GM19023 (cell line): ENCODE results near the gene ATP6V1G2.
A peak's percentile ranks its signal among the peaks of the same experiment; 100 is the strongest.
"Not testable (repeated sequence)": the region's sequence is repeated elsewhere in the genome, so short reads cannot be mapped to it uniquely, and the experiment has no call there.

Experiments
- ATAC-seq: cut with Tn5 transposase; IDR thresholded peaks from one replicate; pipeline ENCODE4 v1.9.1; 2021; ENCODE audit warnings: mild to moderate bottlenecking, moderate library complexity; ENCODE audit not compliant: unreplicated experiment

Gene ATP6V1G2

DNA sequence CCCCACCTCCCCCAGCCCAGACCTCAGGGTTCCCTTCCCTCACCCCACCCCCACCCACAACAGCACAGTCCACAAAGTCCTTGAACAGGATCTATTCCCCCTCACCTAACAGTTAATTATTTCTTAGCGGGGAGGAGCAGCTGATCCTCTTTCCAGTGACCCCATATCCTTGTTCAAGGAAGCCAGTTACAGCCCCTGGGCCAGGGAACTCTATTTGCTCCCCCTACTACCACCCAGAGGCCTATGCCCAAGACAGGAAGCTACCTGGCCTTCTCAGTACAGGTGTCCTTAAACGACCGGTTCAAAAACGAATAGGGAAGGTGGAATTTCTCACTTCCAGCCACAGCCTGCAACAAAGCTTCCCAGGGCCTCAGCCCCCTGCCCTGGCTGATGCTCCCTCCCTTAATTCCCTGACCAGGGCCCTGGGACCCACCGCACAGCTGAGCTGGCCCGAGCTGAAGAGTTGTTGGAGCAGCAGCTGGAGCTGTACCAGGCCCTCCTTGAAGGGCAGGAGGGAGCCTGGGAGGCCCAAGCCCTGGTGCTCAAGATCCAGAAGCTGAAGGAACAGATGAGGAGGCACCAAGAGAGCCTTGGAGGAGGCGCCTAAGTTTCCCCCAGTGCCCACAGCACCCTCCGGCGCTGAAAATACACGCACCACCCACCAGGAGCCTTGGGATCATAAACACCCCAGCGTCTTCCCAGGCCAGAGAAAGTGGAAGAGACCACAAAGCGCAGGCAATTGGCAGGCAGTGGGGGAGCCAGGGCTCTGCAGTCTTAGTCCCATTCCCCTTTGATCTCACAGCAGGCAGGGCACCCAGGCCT is 16.9 kb downstream of the ATP6V1G2 start:
- no peak for ATAC-seq

GRCh38 chr6:31528821-31529328 is 17.5 kb downstream of the ATP6V1G2 start, which contains the start of gene MCCD1:
MCCD1 (plus strand) TSS chr6:31528962; CDS start chr6:31529015, 53 bp downstream.
- ATAC-seq = no peak

DNA sequence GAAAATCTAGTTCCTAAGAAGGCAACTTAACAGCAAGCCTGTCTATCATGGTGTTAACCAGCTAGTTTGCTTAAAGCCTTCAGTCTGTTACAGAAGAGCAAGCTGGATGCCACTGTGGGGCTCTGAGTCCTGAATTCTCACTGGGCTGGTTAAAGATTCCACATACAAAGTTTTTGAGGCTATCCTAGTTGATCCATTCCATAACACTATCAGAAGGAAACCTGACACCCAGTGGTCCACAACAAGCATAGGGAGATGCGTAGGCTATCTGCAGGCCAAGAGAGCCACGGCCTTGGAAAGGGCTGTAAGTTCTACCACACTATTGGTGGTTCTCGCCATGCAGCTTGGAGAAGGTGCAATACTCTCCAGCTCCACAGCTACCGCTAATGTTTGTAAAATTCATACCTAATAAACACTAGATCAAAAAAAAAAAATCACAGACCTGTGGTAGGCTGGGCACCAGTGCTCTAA is 18.1 kb downstream of the ATP6V1G2 start:
- ATAC-seq = no peak

DNA sequence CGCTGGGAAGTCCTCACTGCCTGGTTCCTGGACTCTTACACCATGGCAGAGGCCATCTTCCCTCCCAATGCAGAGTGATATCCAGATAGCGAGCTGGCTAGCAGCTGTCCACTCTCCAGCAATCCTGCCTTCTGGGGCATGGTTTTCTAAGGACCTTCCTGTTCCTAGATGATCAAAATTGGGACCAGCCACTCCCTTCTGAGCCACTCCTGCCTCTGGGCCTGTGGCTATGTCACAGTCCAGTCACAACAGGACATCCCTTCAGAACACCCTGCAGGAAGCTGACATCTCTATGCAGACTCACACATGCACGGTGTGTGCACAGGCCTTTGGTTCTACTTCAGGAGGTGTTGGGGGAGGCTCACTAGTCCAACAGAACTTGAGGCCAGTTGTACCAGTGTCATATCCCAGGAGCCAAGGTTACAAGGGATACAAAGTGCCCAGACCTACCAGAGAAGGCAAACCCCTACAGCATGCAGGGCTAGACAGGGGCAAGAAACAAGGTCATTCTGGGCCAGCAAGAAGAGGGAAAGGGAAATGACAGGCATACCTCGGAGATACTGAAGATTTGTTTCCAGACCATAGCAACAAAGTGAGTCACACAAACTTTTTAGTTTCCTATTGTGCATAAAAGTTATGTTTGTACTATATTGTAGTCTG is 20.3 kb downstream of the ATP6V1G2 start:
- ATAC-seq = no peak

DNA sequence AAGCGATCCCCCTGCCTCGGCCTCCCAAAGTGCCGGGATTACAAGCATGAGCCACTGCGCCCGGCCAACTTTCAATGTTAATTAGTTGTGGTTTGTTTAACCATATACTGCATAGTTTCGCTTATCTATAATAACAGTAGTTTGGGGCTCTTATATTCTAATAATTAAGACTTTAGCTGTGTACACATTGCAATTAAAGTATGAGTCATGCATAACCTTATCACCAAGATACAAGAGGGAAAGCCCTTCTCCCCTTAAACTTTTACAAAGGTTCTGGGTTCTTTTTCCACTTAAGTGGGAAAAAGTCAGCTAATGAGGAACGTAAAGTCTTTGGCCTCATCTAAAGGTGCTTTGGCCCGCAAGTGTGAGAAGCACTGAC is 20.9 kb downstream of the ATP6V1G2 start:
- ATAC-seq = no peak

DNA sequence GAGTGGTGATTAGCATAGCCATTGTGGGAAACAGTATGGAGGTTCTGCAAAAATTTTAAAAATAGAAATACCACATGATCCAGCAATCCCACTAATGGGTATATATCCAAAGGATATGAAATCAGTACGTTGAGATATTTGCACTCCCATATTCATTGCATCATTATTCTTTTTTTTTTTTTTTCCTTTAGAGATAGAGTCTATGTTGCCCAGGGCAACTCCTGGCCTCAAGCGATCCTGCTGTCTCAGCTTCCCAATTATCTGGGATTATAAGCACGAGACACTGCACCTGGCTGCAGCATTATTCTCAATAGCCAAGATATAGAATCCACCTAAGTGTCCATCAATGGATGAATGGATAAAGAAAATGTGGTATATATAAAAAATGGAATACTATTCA is 24.6 kb downstream of the ATP6V1G2 start:
- no peak for ATAC-seq

GRCh38 chr6:31513456-31514165 is 32.8 kb downstream of the ATP6V1G2 start:
- ATAC-seq = no peak

DNA sequence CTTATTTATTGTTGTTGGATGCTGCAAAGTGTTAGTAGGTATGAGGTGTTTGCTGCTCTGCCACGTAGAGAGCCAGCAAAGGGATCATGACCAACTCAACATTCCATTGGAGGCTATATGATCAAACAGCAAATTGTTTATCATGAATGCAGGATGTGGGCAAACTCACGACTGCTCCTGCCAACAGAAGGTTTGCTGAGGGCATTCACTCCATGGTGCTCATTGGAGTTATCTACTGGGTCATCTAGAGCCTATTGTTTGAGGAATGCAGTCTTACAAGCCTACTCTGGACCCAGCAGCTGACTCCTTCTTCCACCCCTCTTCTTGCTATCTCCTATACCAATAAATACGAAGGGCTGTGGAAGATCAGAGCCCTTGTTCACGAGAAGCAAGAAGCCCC is 36.4 kb downstream of the ATP6V1G2 start:
- ATAC-seq = no peak

DNA sequence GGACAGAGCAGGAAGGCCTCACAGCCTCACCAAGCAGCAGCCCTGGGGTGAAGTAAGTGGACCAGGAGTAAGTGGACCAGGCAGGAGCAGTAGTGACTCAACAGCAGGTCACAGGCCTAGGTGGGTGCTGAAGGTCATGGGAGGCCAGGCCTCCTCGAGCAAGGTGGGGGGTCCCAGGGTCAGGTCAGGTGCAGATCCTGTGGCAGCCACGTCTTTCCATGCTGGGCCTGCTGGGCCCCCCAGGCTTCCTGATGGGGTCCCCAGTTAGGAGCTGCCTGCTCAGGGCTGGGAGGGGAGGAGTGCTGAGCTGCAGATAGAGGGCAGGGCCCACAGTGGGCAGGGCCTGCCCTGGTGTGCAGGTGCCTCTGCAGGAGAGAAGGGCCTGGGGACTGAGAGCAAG is 37.4 kb downstream of the ATP6V1G2 start:
- not testable (repeated sequence) for ATAC-seq

GRCh38 chr6:31502586-31502985 is 43.8 kb downstream of the ATP6V1G2 start:
- ATAC-seq = no peak

GRCh38 chr6:31499648-31500047 is 46.8 kb downstream of the ATP6V1G2 start:
- ATAC-seq = not testable (repeated sequence)

DNA sequence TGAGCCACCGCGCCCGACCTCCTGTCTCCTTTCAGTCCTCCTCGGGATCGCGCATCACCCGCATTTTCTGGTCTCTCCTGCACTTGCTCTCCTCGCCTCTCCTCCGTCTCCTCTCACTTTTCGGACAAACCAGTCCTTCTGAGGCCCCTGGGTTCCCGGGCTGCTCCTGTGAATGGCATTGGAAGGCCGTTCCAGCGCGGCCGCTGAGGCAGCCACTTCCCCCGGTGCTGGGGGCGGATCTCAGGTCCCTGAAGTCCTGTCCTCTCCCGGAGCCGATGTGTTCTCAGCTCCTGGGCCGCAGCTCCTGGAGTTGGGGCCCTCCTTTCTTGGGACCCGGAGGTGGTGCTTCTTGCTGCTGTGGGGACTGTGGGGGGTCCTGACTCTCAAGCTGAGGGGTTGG is 47.7 kb downstream of the ATP6V1G2 start:
- no peak for ATAC-seq

GRCh38 chr6:31497531-31498476 is 48.6 kb downstream of the ATP6V1G2 start, which contains the start of gene MICB:
MICB (plus strand) TSS chr6:31498145; CDS start chr6:31498194, 49 bp downstream.
- ATAC-seq = peak; percentile 56

DNA sequence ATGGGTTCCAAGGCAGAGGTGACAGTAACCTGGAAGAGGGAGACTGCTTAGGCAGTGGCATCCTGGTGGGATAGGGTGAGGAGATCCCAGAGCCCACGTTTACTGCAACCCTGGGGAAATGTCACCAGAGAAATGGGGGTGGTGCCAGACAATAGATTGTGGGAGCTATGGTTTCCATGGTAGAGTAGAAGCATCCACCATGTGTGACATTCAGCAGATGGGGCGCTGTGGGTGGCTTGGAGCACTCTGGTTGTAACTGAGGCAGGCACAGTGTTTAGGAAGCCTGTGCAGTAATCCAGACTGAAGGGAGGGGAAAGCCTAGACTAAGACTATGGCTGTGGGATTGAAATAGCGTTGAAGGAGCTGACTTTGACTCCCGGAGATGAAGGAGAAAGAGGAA is 49.6 kb downstream of the ATP6V1G2 start:
- ATAC-seq = not testable (repeated sequence)

DNA sequence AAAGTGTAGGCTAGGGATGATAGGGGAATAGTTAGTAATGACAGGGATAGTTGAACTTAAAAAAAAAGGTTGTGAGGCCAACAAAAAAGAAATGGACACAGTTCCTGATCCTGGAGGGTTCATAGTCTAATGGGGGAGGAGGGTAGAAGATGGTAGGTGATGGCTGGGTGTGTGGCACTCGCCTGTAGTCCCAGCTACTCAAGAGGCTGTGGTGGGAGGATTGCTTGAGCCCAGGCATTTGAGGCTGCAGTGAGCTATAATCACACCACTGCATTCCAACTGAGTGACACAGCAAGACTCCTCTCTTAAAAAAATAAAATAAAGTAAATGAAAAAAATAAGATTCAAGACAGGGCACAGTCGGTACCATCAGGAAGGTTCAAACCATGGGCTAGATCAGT is 50.8 kb downstream of the ATP6V1G2 start:
- no peak for ATAC-seq
